Upper lobe of left lung (tissue), 4 donors: ENCODE results near the gene TIMM44.

Source experiments
- EP300 ChIP-seq, 4 donors: sonication (generic); formaldehyde crosslinking; IDR thresholded peaks; one replicate each; pipeline ENCODE4 v1.5.1; 2017; ENCODE audit warnings: antibody characterized with exemption in 4 of 4, control low read depth in 2 of 4
- POLR2A ChIP-seq, 4 donors: fragments of 450-650 bp; IDR thresholded peaks; one replicate each; pipeline ENCODE4 v1.5.1; 2016 to 2017; ENCODE audit warnings: antibody characterized with exemption in 4 of 4, mild to moderate bottlenecking in 2 of 4
- TF ChIP-seq, protein P1 (sequence below), 6 experiments: fragments of 450-650 bp in 4 of 6; fragments of 200-600 bp in 2 of 6; sonication (generic) in 2 of 6; IDR thresholded peaks; one replicate each; pipeline ENCODE4 v1.5.1; 2016 to 2019; ENCODE audit warnings: antibody characterized with exemption in 6 of 6

DNA sequence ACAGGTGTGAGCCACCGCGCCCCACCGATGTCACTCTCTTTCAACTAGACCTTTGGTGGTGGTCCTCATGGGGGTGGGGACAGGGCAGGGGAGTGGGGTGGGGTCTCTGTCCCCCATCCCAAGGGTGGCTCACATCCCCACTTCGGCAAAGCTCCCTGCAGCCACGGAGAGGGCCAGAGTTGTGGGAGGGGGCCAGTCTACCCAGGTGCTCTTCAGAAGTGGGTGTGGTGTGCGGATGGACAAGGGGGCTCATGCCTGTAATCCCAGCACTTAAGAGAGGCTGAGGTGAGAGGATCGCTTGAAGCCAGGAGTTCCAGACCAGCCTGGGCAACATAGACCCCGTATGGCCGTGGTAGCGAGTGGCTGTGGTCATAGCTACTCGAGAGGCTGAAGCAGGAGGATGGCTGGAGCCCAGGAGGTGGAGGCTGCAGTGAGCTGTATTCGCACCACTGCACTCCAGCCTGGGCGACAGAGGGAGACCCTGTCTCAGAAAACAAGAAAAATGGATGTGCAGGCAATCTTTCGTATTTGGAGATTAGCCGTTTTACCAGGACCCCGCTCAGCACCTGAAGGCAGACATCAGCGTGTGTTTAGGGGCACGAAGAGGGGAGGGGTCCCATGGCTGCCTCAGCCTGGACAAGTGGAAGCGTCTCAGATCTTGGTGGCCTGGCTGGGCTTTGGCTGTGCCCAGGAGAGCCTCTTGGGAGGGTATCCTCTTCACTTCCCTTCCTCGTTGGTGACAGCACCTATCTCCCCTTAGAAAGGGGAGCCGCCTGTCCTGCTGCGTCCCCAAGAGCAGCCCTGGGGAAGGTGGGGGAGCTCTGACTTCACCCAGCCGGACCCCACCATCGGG lies 28.0 kb downstream of the TIMM44 start:
- TF ChIP-seq EP300 (IDR thresholded peaks at IDR 0.05) (no peak), POLR2A (IDR thresholded peaks at IDR 0.05) (no peak)
- TF ChIP-seq, protein P1, sequence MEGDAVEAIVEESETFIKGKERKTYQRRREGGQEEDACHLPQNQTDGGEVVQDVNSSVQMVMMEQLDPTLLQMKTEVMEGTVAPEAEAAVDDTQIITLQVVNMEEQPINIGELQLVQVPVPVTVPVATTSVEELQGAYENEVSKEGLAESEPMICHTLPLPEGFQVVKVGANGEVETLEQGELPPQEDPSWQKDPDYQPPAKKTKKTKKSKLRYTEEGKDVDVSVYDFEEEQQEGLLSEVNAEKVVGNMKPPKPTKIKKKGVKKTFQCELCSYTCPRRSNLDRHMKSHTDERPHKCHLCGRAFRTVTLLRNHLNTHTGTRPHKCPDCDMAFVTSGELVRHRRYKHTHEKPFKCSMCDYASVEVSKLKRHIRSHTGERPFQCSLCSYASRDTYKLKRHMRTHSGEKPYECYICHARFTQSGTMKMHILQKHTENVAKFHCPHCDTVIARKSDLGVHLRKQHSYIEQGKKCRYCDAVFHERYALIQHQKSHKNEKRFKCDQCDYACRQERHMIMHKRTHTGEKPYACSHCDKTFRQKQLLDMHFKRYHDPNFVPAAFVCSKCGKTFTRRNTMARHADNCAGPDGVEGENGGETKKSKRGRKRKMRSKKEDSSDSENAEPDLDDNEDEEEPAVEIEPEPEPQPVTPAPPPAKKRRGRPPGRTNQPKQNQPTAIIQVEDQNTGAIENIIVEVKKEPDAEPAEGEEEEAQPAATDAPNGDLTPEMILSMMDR (IDR thresholded peaks at IDR 0.05) = no peak
